HG03575 (cell line): ENCODE data around the gene EHMT1.
"Not testable (repeated sequence)": the region's sequence is repeated elsewhere in the genome, so short reads cannot be mapped to it uniquely, and the experiment has no call there.

Experiments used
- ATAC-seq: cut with Tn5 transposase; IDR thresholded peaks from one replicate; pipeline ENCODE4 v1.9.1; 2021; ENCODE audit not compliant: unreplicated experiment, insufficient number of reproducible peaks, low FRiP score; ENCODE audit errors: extremely low read depth

EHMT1 gene

DNA sequence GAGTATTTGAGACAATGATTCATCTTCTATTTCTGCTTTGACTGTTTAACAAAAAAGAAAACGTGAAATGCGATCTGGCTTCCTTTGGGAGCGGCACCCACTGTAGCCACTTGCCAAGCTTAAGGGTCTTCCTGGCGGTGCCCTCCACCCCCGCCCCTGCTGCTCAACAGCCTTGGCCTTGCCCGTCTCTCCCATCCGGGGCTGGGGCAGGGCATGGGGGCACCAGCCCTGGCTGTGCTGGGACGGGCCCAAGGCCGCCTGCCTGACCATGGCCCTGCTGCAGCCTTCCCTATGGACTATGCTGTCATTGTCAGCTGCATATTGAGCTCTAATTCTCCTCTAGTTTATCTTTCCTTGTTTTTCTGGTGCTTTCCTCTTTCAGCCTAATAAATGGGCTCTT is 143.0 kb downstream of the EHMT1 start:
- ATAC-seq, result no peak

DNA sequence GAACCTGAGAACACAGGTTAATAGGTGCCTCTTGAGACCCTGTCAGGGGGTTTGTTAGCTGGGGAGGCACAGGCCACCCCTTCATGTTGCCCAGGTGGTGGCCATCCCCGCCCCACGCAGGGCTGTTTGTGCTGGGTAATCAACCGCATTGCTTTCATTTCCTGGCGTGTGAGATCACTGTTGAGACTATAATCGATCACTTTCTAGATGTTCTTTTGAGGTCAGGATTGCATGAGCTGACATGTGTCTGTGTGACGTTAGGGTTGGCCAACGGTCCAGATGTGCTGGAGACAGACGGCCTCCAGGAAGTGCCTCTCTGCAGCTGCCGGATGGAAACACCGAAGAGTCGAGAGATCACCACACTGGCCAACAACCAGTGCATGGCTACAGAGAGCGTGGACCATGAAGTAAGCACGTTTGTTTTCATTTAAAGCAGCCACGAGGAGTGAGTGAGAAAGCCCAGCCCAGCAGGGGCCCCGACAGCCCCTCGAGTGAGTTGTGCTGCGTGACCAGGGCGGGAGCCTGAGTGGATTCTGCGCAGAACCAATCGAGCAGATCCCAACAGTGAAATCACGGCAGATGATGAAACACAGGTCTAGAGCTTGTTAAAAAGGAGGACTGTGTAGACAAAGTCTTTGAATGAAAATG is 143.7 kb downstream of the EHMT1 start:
- no peak for ATAC-seq

DNA sequence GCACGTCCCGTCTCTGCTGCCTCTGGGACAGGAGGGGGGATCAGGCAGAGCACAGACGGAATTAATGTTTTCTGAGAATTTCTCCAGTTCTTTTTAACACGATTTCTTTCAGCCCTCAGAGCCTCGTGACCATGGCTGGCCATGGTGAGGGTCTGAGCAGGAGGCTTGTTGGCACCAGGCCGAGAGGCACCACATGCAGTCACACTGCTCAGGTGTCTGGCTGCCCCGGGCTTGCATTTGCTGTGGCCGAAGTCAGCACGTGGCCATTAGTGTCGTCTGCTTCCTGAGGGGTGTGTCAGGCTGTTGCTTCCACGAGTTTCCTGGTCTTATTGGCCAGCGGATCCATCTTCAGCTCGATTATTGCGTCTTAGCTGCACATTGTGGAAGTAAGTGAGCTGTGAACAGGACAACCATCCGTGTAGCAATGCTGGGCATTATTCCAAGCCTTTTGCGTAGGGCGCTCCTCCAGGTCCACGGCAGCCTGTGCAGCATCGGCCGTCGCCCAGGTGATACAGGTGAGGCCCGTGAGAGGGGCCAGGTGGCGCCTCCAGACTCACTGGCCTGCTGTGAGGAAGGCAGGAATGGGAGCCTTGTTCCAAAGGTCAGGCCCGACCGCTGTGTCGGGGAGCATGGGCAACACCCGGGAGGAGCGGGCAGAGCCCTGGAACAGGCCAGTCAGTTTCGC is 144.6 kb downstream of the EHMT1 start:
- ATAC-seq, result no peak

DNA sequence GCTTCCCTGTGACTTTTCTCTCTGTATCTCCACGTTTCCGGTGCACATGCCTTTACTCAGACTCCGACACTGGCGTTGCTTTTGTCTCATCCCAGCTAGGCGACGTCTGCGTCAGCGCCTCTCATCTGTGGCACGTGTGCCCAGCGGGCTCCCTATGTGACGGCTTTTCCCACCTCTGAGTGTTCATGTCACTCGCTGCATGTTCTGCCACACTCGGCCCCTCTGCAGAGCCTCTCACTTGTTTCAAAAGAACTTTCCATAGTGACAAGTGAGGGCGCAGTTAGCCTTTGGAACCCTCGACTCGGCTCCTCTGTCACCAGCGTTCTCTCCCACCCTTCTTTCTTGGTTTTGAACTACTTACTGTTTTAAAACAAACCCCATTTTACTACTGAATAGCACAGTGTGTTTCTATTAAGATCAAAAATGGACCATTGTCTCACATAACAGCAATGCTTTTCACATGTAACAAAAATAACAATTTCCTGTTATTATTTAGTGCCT is 145.4 kb downstream of the EHMT1 start:
- no peak for ATAC-seq

DNA sequence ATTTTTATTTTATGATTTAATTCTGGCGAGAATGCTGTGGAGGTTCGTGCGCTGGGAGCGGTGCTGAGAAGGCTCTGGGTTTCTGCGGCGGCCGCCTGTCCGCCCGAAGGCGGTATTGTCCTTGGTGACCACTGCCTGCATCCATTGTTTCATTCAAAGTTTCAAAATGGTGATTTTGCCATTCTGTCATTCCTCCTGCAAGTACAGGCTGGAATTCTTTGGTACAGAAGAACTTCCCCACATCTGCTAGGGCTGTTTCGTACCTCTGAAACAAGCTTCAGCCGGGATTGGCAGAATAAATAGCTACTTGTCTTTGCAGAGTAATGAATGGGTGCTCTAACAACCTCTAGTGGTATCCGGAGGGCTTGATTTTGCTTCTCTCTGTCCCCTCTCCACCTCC is 146.2 kb downstream of the EHMT1 start:
- no peak for ATAC-seq

DNA sequence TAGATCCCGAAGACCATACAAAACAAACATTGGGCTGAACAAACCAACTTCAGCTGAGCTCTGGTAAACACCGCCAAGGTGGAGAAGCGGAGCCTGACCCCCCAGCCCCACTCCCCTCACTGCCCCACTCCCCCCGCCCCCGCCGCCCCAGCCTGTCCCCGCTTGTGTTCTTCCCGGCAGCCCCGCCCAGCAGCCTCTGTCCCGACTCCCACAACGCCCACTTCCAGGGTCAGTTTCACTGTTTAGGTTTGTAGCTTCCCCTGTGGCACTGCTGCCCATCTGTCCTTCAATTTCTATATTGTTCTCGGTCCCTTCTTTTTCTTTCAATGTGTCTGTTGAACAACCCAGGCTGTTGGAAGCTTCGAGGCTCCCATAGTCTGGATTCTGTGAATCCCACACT is 146.7 kb downstream of the EHMT1 start:
- ATAC-seq, result no peak

DNA sequence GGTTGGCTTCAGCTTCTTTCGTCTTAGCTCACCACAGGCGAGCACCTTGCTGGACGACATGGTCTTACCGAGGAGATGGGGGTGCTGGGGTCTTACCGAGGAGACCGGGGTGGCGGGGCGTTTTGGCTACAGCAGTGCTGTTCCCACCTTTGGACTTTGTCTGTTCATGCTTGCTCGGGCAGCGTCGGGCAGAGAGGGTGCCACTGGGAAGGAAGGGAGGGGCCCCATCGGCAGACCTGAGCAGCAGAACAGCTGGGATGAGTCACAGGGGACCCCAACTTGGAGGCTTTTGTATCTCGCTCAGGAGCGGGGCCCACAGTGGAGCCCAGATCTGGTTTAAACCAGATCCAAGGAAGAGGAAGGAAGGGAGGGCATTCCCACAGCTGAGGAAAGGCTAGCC is 152.8 kb downstream of the EHMT1 start:
- ATAC-seq, result no peak

DNA sequence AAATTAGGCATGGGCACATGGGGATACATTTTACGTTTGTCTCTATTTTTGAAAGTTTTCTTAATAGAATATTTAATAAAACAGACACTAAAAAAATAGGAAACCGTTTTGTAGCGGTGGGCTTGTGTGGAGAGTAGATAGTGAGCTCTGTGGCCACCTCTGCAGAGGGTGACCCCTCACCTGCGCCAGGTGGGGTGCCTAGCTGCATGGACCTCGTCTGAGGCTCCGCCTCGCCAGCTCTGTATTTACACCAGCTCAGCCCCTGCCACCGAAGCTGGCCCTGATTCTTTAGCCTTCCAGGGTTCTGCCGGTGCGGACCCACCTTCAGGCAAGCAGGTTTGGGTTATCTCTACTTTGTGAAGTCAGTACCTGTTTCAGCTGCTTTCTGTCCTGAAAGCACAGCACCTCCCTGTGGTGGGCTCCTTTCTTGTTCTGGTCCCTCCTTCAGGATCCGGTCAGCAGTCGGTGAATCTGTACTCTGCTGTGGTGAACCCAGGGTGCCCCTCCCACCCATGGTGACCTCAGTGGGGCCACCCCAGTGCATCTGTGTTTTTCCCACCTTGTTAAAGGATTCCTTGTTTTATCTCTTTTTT is 153.6 kb downstream of the EHMT1 start:
- ATAC-seq, result no peak

DNA sequence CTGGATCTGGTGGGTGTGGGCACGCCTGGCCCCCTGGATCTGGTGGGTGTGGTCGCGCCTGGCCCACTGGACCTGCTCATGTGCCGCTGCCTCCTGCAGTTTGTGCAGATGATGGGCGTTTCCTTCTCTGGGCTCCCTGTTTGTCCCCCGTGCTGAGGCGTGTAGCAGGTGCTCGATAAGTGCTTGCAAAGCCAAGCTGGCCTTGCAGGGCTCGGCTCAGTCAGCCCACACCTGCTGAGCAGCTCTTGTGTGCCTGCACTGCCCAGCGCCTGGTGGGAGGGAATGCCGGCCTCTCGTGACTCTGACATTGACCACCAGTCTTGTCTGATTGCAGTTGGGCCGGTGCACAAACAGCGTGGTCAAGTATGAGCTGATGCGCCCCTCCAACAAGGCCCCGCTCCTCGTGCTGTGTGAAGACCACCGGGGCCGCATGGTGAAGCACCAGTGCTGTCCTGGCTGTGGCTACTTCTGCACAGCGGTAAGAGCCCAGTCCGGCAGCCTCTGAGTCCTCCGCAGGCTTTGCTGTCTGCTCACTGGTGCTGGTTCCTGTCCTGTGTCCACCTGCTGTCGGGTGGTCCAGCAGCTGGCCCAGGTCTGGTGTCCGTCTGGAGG is 156.1 kb downstream of the EHMT1 start:
- no peak for ATAC-seq

DNA sequence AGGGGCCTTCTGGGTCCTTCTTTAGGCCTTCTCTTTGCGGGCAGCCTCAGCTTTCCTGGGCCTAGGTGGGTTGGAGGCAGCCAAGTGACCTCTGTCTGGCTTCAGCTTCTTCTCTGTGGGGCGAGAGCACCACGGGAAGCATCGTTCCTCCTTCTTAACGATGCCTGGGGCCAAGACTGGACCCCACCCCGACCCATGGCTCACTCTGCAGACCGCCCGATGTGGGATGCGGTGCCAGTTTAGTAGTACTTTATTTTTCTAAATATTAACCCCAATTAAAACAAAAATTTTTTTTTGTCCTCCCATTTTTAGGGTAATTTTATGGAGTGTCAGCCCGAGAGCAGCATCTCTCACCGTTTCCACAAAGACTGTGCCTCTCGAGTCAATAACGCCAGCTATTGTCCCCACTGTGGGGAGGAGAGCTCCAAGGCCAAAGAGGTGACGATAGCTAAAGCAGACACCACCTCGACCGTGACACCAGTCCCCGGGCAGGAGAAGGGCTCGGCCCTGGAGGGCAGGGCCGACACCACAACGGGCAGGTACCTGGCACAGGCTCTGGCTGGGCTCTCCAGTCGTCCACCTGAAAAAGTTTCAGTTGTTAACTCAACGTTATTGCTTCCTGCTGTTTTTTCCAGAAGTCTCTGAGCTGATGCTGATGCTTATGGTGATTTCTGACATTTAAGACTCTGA is 157.6 kb downstream of the EHMT1 start:
- ATAC-seq, result no peak

DNA sequence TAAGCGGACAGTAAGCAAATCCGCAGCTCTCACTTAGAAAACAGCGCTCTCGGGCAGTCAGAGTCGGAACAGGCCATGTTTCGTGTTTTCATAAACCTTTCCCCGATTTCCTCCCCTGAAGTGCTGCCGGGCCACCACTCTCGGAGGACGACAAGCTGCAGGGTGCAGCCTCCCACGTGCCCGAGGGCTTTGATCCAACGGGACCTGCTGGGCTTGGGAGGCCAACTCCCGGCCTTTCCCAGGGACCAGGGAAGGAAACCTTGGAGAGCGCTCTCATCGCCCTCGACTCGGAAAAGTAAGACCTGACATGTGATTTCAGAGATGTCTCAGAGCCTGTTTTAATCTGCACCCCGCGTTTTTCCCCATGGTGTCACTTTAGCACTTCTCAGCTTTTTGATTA is 159.0 kb downstream of the EHMT1 start:
- ATAC-seq, result no peak

DNA sequence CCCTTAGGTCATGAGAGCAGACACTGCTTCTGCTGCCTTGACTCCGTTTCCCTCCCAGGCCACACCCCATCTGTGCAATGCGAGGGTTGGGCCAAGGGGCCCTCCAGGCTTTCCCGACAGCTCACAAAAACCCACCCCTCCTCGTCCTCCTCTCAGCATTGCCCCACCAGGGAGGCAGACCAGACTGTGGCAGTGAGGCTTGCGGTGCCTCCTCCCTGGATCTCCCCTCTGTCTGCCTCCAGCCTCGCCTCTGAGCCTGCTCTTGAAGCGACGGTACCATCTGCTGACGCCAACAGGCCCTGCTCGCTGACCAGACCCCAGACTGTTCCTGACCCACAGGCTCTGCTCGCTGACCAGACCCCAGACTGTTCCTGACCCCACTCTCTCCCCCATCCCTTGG is 159.5 kb downstream of the EHMT1 start:
- ATAC-seq, result no peak

DNA sequence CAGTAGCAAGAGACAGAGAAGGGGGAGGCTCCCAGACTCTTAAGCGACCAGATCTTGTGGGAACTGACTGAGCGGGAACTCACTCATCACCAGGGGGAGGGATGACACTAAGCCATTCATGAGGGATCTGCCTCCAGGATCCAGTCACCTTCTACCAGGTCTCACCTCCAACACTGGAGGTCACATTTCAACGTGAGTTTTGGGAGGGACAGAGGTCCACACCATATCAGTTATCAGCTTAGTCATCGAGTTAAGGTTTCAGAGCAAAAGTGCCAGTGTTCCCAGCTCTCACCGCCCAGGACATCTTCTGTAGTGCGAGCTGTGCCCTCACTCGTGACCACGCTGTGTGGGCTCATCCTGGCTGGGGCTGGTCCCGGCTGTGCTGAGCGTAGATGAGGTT is 160.1 kb downstream of the EHMT1 start:
- no peak for ATAC-seq

DNA sequence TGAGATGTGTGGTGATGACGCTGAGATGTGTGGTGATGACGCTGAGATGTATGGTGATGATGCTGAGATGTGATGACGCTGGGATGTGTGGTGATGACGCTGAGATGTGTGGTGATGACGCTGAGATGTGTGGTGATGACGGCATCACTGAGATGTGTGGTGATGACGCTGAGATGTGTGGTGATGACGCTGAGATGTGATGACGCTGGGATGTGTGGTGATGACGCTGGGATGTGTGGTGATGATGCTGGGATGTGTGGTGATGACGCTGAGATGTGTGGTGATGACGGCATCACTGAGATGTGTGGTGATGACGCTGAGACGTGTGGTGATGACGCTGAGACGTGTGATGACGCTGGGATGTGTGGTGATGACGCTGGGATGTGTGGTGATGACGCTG is 161.2 kb downstream of the EHMT1 start:
- not testable (repeated sequence) for ATAC-seq

DNA sequence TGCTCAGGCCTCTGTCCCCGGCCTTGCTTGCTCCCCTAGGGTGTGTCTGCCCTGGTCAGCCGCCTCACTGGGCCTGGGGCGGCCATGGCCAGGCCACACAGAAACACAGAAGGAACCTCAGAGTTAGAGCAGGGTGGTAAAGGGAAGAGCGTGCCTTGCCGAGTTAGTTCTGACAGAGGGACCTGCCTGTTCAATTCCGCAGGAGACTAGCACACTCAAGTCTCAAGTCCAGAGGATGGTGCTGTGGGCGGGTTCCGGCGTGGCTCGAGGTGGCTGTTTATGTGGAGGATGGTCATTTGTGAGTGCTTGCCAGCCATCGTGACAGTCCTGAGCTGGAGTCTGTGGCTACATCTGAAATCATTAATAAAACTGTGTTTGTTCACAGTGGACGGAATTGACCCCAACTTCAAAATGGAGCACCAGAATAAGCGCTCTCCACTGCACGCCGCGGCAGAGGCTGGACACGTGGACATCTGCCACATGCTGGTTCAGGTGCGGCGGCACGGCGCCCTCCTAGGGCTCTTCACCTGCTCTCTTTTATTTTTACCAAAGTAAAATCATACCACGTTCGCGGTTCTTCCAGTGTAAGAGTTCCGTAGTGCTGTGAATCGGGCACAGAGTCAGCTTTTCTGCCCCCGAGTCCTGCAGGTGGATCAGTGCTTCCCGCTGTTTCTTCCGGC is 163.2 kb downstream of the EHMT1 start:
- no peak for ATAC-seq

DNA sequence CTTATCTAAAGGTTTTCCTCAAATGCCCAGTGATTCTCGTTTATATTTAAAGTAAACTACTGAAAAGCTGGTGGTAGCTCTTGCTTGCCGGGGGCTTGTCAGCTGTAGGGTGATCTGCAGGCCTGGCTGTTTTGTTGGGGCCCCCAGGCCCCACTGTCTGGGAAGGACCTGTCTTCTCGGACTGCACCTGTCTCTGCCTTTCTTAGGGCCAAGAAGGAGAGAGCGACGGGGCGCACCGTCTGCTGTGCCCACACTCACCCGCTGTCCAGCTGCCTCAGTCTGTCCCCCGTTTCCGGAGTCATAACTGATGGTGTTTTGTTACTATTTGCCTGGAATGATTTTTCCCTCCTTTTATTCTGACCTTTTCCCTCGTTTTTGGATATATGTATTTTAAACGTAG is 164.7 kb downstream of the EHMT1 start:
- ATAC-seq, result no peak

DNA sequence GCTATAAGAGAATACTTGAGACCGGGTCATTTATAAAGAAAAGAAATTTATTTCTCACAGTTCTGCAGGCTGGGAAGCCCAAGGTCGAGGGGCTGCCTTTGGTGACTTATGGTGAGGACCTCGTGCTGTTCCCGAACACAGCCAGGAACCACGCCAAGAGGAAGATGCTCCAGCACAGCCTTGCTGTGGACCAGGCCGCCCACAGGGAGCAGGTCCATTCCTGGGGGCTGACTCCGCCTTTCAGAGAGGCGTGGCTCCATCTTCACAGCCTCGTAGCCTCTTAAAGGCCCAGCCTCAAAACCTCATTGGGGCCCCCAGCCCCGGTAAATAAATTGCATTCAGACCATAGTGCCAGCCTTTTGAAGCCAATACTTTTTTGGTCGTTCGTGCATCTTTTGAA is 165.2 kb downstream of the EHMT1 start:
- ATAC-seq, result no peak

DNA sequence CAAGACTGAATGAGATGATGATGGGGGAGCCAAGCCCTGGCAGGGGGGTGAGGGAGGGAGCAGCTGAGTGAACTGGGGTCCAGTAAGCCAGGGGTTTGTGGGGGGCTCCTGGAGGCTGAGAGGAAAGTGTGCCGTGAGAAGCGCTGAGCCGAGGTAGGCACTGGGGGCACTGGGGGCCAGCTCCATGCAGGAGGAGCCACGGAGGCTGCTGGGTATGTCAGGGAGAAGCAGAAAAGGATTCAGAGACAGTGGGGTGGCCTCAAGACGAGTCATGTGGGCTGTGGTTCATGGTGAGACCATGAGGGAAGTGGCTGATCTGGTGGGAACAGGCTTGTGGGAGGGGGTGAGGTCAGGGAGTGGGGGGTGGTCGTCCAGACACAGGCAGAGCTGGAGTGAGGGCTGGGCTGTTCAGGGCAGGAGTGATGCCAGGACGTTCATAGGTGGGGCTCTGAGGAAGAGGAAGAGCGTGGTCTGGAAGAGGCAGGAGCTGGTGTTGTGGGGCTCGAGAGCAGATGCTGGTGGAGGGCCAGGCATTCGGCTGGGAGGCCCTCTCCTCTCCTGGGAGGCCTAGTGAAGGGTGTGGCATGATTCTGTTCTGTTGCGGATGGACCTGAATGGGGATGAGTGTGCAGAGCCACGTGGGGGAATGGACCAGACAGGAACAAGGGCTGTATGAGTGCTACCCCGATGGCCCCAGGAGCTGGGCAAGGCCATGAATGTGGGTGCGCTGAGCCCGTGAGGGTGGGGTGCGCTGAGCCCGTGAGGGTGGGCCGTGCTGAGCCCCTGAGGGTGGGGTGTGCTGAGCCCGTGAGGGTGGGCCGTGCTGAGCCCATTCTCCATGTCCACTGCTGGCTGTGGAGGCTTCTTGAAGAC is 166.1 kb downstream of the EHMT1 start:
- ATAC-seq, result no peak
